ENCODE results near the gene SLC35B4. TPM values are rescaled to one million over a fixed set of nuclear protein-coding genes. Genes with fewer than 3 reads are reported as not detected.

The SLC35B4 gene
- total RNA-seq, 1 experiment from 2014 or later: 14.7 TPM

- H4K20me1 ChIP-seq (ENCODE audit: insufficient read depth): no peaks in the 10 kb centered on the region
- DNase-seq (ENCODE audit: low read depth, low spot score) (no peak), ATAC-seq (no peak)
- intact Hi-C loops (cut with micrococcal nuclease): no loop called here
- H3K9ac ChIP-seq (ENCODE audit: low read length): no peak overlapping the region
- no peak overlapping the region for H3K4me3 ChIP-seq (replicated peaks in 1 of 2; ENCODE audit: low read depth in 1 of 2, low read length in 2 of 2)
- no peaks in the 10 kb centered on the region for H3K4me1 ChIP-seq (ENCODE audit: control insufficient read depth in 1 of 2, insufficient read depth in 2 of 2, low read length in 2 of 2)
- no peaks in the 10 kb centered on the region for H3K36me3 ChIP-seq (ENCODE audit: control insufficient read depth in 1 of 2, insufficient read depth in 2 of 2, low read length in 2 of 2)
- H3K79me2 ChIP-seq (ENCODE audit: insufficient read depth, low read length): no peaks in the 10 kb centered on the region
- CTCF ChIA-PET: no interaction called here
- BruUV-seq (replicated peaks): no TSS peak
- no peak overlapping the region for H2AFZ ChIP-seq (ENCODE audit: low read depth, low read length, poor library complexity, severe bottlenecking)
- RAD21 ChIA-PET (ENCODE audit: low non-redundant PET in 1 of 2, low total read pairs in 2 of 2, uncharacterized antibody in 2 of 2, unreplicated experiment in 2 of 2): no interaction called here
- POLR2A ChIA-PET: no interaction called here
- H3K27ac ChIP-seq (ENCODE audit: low read depth, low read length): no peak overlapping the region
- no peak for TF ChIP-seq SIN3A (IDR thresholded peaks at IDR 0.05; ENCODE audit: low read depth)
- no peak for TF ChIP-seq EZH2 (IDR thresholded peaks at IDR 0.05)
- no peak for TF ChIP-seq CEBPB (IDR thresholded peaks at IDR 0.05; ENCODE audit: low read depth)
- no peaks in the 10 kb centered on the region for H3K9me3 ChIP-seq (ENCODE audit: control insufficient read depth in 1 of 2, insufficient read depth in 1 of 2, low read depth in 1 of 2, low read length in 2 of 2)
- H3K27me3 ChIP-seq (ENCODE audit: insufficient read depth, low read length): no peaks in the 10 kb centered on the region
- no peak overlapping the region for H3K4me2 ChIP-seq (ENCODE audit: low read length)
- H3K9me2 ChIP-seq (ENCODE audit: insufficient read depth): no peaks in the 10 kb centered on the region
These were observed 14.7 kb upstream of the SLC35B4 start for GRCh38 chr7:134331393-134331792.

- Histone ChIP-seq H3K9ac (ENCODE audit: low read length) (no peak overlapping the region), H3K4me2 (ENCODE audit: low read length) (no peak overlapping the region), H3K9me3 (ENCODE audit: control insufficient read depth in 1 of 2, insufficient read depth in 1 of 2, low read depth in 1 of 2, low read length in 2 of 2) (no peaks in the 10 kb centered on the region), H2AFZ (ENCODE audit: low read depth, low read length, poor library complexity, severe bottlenecking) (no peak overlapping the region), H3K27me3 (ENCODE audit: insufficient read depth, low read length) (no peaks in the 10 kb centered on the region), H3K79me2 (ENCODE audit: insufficient read depth, low read length) (no peaks in the 10 kb centered on the region), H3K36me3 (ENCODE audit: control insufficient read depth in 1 of 2, insufficient read depth in 2 of 2, low read length in 2 of 2) (no peaks in the 10 kb centered on the region), H3K4me3 (replicated peaks in 1 of 2; ENCODE audit: low read depth in 1 of 2, low read length in 2 of 2) (no peak overlapping the region), H3K9me2 (ENCODE audit: insufficient read depth) (no peaks in the 10 kb centered on the region), H3K27ac (ENCODE audit: low read depth, low read length) (no peak overlapping the region), H4K20me1 (ENCODE audit: insufficient read depth) (no peaks in the 10 kb centered on the region), H3K4me1 (ENCODE audit: control insufficient read depth in 1 of 2, insufficient read depth in 2 of 2, low read length in 2 of 2) (no peaks in the 10 kb centered on the region)
- ChIA-PET CTCF (no interaction called here), POLR2A (no interaction called here), RAD21 (ENCODE audit: low non-redundant PET in 1 of 2, low total read pairs in 2 of 2, uncharacterized antibody in 2 of 2, unreplicated experiment in 2 of 2) (no interaction called here)
- BruUV-seq (replicated peaks): no TSS peak
- intact Hi-C loops (cut with micrococcal nuclease): no loop called here
- DNase-seq (ENCODE audit: low read depth, low spot score) (no peak), ATAC-seq (no peak)
- TF ChIP-seq YY1 (IDR thresholded peaks at IDR 0.05; ENCODE audit: extremely low read depth, insufficient replicate concordance, low read depth, low read length) (no peak), FOSL1 (IDR thresholded peaks at IDR 0.05; ENCODE audit: low read depth) (no peak), EZH2 (IDR thresholded peaks at IDR 0.05) (no peak), SIN3A (IDR thresholded peaks at IDR 0.05; ENCODE audit: low read depth) (no peak), POLR2A (IDR thresholded peaks at IDR 0.05; ENCODE audit: borderline replicate concordance, extremely low read depth, insufficient read depth, insufficient read length) (no peak), REST (IDR thresholded peaks at IDR 0.05; ENCODE audit: low read depth) (no peak)
These were observed 14.2 kb upstream of the SLC35B4 start for GRCh38 chr7:134330974-134331373.

Measured in HCT116 (cell line).